Measurements from ENCODE around the gene JHY. TPM values are rescaled to one million over a fixed set of nuclear protein-coding genes. Genes with fewer than 3 reads are reported as not detected.

The JHY gene
- polyA plus RNA-seq, 1 of the 3 experiments (the other 2 are of a cell fraction), result 2.9 TPM

DNA sequence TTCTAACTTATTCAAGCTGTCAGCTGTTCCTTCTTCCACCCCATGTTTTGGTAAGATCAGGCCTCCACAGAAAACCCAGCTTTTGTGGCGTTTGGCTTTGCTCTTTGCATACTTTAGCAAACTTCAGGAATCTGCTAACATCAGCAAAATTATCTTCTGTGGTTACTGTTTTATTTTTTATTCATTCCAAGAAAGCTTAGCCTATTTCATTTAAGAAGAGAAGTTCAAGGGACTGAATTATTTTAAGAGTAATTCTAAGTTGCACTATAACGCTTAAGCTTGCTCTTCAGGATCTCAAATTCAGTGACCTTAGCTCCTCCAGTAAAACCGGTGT is 1.1 kb downstream of the JHY start:
- Histone ChIP-seq H3K4me3 (ENCODE audit: low read depth in 2 of 2, low read length in 1 of 2) (peak overlapping the region; percentile 67 to 76), H3K27ac (ENCODE audit: low read depth in 2 of 2, low read length in 1 of 2) (peak overlapping the region; percentile 85 to 87; a peak in 3 of 4 replicates), H2AFZ (ENCODE audit: low read depth) (peak overlapping the region; percentile 68), H4K20me1 (ENCODE audit: insufficient read depth) (no peaks in the 10 kb centered on the region), H3F3A (replicated peaks; ENCODE audit: insufficient read depth) (peaks cover 10% of the 10 kb centered on the region), H3K4me1 (ENCODE audit: control insufficient read depth in 1 of 2, insufficient read depth in 2 of 2, low read depth in 1 of 2, low read length in 1 of 2) (peaks cover 3 to 10% of the 10 kb centered on the region in 2 experiments; a peak in 3 of 4 replicates), H3K9ac (peak overlapping the region; percentile 85), H3K27me3 (ENCODE audit: insufficient read depth) (no peaks in the 10 kb centered on the region), H3K4me2 (peak overlapping the region; percentile 86), H3K79me2 (ENCODE audit: insufficient read depth) (peaks cover 8% of the 10 kb centered on the region; the same call in 1 of the 2 replicates), H3K9me3 (no peaks in the 10 kb centered on the region), H3K9me2 (no peaks in the 10 kb centered on the region), H3K36me3 (replicated peaks in 1 of 2; ENCODE audit: control insufficient read depth in 1 of 2, insufficient read depth in 2 of 2, low read length in 1 of 2) (peaks cover 12% of the 10 kb centered on the region in 2 experiments)
- CTCF ChIA-PET, result interaction anchor here (0.5 to 5.6 kb wide), 6 partner anchors 10 to 305 kb away, joined by 3 to 33 read pairs (median 4); no protein-coding TSS in a partner anchor
- TF ChIP-seq FOXM1 (IDR thresholded peaks at IDR 0.05; ENCODE audit: low read depth) (no peak), YY1 (IDR thresholded peaks at IDR 0.05; ENCODE audit: low read depth) (no peak)
- TF ChIP-seq, protein P1, sequence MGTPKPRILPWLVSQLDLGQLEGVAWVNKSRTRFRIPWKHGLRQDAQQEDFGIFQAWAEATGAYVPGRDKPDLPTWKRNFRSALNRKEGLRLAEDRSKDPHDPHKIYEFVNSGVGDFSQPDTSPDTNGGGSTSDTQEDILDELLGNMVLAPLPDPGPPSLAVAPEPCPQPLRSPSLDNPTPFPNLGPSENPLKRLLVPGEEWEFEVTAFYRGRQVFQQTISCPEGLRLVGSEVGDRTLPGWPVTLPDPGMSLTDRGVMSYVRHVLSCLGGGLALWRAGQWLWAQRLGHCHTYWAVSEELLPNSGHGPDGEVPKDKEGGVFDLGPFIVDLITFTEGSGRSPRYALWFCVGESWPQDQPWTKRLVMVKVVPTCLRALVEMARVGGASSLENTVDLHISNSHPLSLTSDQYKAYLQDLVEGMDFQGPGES (IDR thresholded peaks at IDR 0.05; ENCODE audit: low read depth, low read length), result no peak
- DNase-seq, result no peak
- WGBS (ENCODE audit: low lambda C conversion rate), result 66% methylated on average over 3 of the region's 3 CpGs
- POLR2A ChIA-PET, result interaction anchor here (0.7 to 0.8 kb wide), 3 partner anchors 16 to 179 kb away, joined by 3 to 4 read pairs (median 4); no protein-coding TSS in a partner anchor

DNA sequence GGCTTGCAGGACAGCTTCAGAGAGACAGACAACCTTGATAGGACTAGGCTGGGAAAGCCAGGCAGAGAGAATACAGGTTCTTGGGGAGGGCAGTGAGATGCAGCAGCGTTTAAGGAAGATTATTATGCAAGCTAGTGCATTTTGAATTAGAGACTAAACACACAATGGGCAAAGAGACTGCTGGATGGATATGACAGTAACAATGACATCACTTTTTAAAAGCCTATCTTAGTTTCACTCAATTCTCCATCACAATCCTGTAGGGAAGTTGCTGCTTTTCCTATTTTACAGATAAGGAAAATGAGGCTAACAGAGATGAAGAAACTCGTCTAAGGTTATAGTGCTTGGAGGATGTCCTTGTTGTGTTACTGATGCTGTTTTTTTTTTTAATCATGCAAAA is 5.6 kb downstream of the JHY start:
- no peaks in the 10 kb centered on the region for H3K9me2 ChIP-seq
- TF ChIP-seq ELF1 (IDR thresholded peaks at IDR 0.05), result no peak
- POLR2A ChIA-PET, result no interaction called here

GRCh38 chr11:122893131-122893530 is 10.6 kb downstream of the JHY start:
- DNase-seq, result no peak
- H3K4me3 ChIP-seq (ENCODE audit: low read depth in 2 of 2, low read length in 1 of 2), result no peak overlapping the region
- ChIA-PET POLR2A (no interaction called here), CTCF (interaction anchor here (1.0 to 2.1 kb wide), 3 partner anchors 10 to 128 kb away, joined by 3 to 7 read pairs (median 3); no protein-coding TSS in a partner anchor)
- H3K9me2 ChIP-seq, result no peaks in the 10 kb centered on the region
- no peaks in the 10 kb centered on the region for H3K27me3 ChIP-seq (ENCODE audit: insufficient read depth)
- no peak for TF ChIP-seq SMC3 (IDR thresholded peaks at IDR 0.05; ENCODE audit: low read depth, low read length)
- TF ChIP-seq RAD21 (IDR thresholded peaks at IDR 0.05; ENCODE audit: low read length), result no peak
- no peak for TF ChIP-seq ELF1 (IDR thresholded peaks at IDR 0.05)
- TF ChIP-seq FOSL2 (IDR thresholded peaks at IDR 0.05; ENCODE audit: borderline replicate concordance, low read depth), result no peak
- no peak for TF ChIP-seq NFIC (IDR thresholded peaks at IDR 0.05; ENCODE audit: borderline replicate concordance)
- TF ChIP-seq, protein P2, sequence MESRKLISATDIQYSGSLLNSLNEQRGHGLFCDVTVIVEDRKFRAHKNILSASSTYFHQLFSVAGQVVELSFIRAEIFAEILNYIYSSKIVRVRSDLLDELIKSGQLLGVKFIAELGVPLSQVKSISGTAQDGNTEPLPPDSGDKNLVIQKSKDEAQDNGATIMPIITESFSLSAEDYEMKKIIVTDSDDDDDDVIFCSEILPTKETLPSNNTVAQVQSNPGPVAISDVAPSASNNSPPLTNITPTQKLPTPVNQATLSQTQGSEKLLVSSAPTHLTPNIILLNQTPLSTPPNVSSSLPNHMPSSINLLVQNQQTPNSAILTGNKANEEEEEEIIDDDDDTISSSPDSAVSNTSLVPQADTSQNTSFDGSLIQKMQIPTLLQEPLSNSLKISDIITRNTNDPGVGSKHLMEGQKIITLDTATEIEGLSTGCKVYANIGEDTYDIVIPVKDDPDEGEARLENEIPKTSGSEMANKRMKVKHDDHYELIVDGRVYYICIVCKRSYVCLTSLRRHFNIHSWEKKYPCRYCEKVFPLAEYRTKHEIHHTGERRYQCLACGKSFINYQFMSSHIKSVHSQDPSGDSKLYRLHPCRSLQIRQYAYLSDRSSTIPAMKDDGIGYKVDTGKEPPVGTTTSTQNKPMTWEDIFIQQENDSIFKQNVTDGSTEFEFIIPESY (IDR thresholded peaks at IDR 0.05; ENCODE audit: borderline replicate concordance, low read depth), result no peak
- TF ChIP-seq FOXM1 (IDR thresholded peaks at IDR 0.05; ENCODE audit: low read depth), result no peak
- TF ChIP-seq YY1 (IDR thresholded peaks at IDR 0.05; ENCODE audit: low read depth), result no peak
- TF ChIP-seq, protein P3, sequence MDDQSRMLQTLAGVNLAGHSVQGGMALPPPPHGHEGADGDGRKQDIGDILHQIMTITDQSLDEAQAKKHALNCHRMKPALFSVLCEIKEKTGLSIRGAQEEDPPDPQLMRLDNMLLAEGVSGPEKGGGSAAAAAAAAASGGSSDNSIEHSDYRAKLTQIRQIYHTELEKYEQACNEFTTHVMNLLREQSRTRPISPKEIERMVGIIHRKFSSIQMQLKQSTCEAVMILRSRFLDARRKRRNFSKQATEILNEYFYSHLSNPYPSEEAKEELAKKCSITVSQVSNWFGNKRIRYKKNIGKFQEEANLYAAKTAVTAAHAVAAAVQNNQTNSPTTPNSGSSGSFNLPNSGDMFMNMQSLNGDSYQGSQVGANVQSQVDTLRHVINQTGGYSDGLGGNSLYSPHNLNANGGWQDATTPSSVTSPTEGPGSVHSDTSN (IDR thresholded peaks at IDR 0.05), result no peak
- TF ChIP-seq RFX5 (IDR thresholded peaks at IDR 0.05; ENCODE audit: low read length), result no peak
- no peak for TF ChIP-seq MEF2A (IDR thresholded peaks at IDR 0.05; ENCODE audit: borderline replicate concordance, low read depth)
- TF ChIP-seq MAX (IDR thresholded peaks at IDR 0.05; ENCODE audit: low read depth), result no peak
- no peak for TF ChIP-seq MXI1 (IDR thresholded peaks at IDR 0.05; ENCODE audit: low read depth, low read length)
- TF ChIP-seq GATA2 (CRISPR knock-in tag; IDR thresholded peaks at IDR 0.05), result no peak
- no peak overlapping the region for H3K9ac ChIP-seq
- peaks cover 11% of the 10 kb centered on the region for H3F3A ChIP-seq (replicated peaks; ENCODE audit: insufficient read depth)
- no peak overlapping the region for H3K27ac ChIP-seq (ENCODE audit: low read depth in 2 of 2, low read length in 1 of 2)
- H4K20me1 ChIP-seq (ENCODE audit: insufficient read depth), result no peaks in the 10 kb centered on the region
- H3K79me2 ChIP-seq (ENCODE audit: insufficient read depth), result peaks cover 10% of the 10 kb centered on the region; the same call in 1 of the 2 replicates
- H3K4me1 ChIP-seq (ENCODE audit: control insufficient read depth in 1 of 2, insufficient read depth in 2 of 2, low read depth in 1 of 2, low read length in 1 of 2), result no peaks in the 10 kb centered on the region; a peak in 1 of 4 replicates
- no peaks in the 10 kb centered on the region for H3K9me3 ChIP-seq
- no peak overlapping the region for H2AFZ ChIP-seq (ENCODE audit: low read depth)
- peaks cover 9 to 15% of the 10 kb centered on the region in 2 experiments for H3K36me3 ChIP-seq (replicated peaks in 1 of 2; ENCODE audit: control insufficient read depth in 1 of 2, insufficient read depth in 2 of 2, low read length in 1 of 2)
- 95% methylated on average over 5 of the region's 5 CpGs for WGBS (ENCODE audit: low lambda C conversion rate)
- H3K4me2 ChIP-seq, result no peak overlapping the region

More for the DNA sequence above, 5.6 kb downstream of the JHY start:
- no peaks in the 10 kb centered on the region for H3K9me3 ChIP-seq
- peaks cover 8% of the 10 kb centered on the region; the same call in 1 of the 2 replicates for H3K79me2 ChIP-seq (ENCODE audit: insufficient read depth)
- no peak overlapping the region for H3K4me2 ChIP-seq
- no peak overlapping the region for H2AFZ ChIP-seq (ENCODE audit: low read depth)
- H3K27ac ChIP-seq (ENCODE audit: low read depth in 2 of 2, low read length in 1 of 2), result no peak overlapping the region
- H4K20me1 ChIP-seq (ENCODE audit: insufficient read depth), result no peaks in the 10 kb centered on the region
- H3K36me3 ChIP-seq (replicated peaks in 1 of 2; ENCODE audit: control insufficient read depth in 1 of 2, insufficient read depth in 2 of 2, low read length in 1 of 2), result peaks cover 18 to 21% of the 10 kb centered on the region in 2 experiments
- CTCF ChIA-PET, result interaction anchor here (1.0 to 5.6 kb wide), 2 partner anchors 25 to 135 kb away, joined by 3 to 33 read pairs; no protein-coding TSS in a partner anchor
- no peak overlapping the region for H3K4me3 ChIP-seq (ENCODE audit: low read depth in 2 of 2, low read length in 1 of 2)
- 95% methylated on average over 2 of the region's 2 CpGs for WGBS (ENCODE audit: low lambda C conversion rate)
- peaks cover 10% of the 10 kb centered on the region for H3F3A ChIP-seq (replicated peaks; ENCODE audit: insufficient read depth)
- H3K27me3 ChIP-seq (ENCODE audit: insufficient read depth), result no peaks in the 10 kb centered on the region
- no peak for DNase-seq
- H3K9ac ChIP-seq, result no peak overlapping the region
- H3K4me1 ChIP-seq (ENCODE audit: control insufficient read depth in 1 of 2, insufficient read depth in 2 of 2, low read depth in 1 of 2, low read length in 1 of 2), result peaks cover 0 to 4% of the 10 kb centered on the region in 2 experiments; a peak in 2 of 4 replicates

Measured in SK-N-SH (cell line).